ENCODE measurements around the gene ZNF79.
"Not testable (repeated sequence)": the region's sequence is repeated elsewhere in the genome, so short reads cannot be mapped to it uniquely, and the experiment has no call there.

ZNF79 gene

GRCh38 chr9:127458921-127459320 lies 34.7 kb downstream of the ZNF79 start:
- no peak for DNase-seq
- Histone ChIP-seq H3K4me1 (peaks cover 0 to 8% (median 0%) of the 10 kb centered on the region in 4 donors), H3K27me3 (no peaks in the 10 kb centered on the region), H3K9me3 (no peaks in the 10 kb centered on the region), H3K27ac (no peak overlapping the region), H3K4me3 (no peak overlapping the region), H3K36me3 (peaks cover 47 to 89% (median 63%) of the 10 kb centered on the region in 3 donors)
- TF ChIP-seq, protein P1, sequence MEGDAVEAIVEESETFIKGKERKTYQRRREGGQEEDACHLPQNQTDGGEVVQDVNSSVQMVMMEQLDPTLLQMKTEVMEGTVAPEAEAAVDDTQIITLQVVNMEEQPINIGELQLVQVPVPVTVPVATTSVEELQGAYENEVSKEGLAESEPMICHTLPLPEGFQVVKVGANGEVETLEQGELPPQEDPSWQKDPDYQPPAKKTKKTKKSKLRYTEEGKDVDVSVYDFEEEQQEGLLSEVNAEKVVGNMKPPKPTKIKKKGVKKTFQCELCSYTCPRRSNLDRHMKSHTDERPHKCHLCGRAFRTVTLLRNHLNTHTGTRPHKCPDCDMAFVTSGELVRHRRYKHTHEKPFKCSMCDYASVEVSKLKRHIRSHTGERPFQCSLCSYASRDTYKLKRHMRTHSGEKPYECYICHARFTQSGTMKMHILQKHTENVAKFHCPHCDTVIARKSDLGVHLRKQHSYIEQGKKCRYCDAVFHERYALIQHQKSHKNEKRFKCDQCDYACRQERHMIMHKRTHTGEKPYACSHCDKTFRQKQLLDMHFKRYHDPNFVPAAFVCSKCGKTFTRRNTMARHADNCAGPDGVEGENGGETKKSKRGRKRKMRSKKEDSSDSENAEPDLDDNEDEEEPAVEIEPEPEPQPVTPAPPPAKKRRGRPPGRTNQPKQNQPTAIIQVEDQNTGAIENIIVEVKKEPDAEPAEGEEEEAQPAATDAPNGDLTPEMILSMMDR (IDR thresholded peaks at IDR 0.05) = no peak
- intact Hi-C loops (cut with DNase I; ENCODE audit: low total_unique reads) = no loop called here

DNA sequence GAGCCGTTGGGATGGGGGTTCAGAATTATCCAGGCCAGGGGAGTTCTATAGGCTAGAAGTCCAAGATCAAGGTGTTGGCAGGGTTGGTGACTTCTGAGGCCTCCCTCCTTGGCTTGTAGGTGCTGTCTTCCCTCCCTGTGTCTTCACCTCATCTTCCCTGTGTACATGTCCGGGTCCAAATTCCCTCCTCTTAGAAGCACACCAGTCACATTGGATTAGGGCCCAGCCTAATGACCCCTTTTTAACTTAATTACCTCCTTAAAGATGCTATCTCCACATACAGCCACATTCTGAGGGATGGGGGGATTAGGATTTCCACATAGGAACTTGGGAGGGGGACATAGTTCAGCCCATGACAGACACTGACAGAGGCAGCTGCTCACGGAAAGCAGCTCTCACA lies 39.2 kb downstream of the ZNF79 start:
- Histone ChIP-seq H3K27me3 (no peaks in the 10 kb centered on the region), H3K4me1 (peaks cover 0 to 8% (median 0%) of the 10 kb centered on the region in 4 donors), H3K27ac (no peak overlapping the region), H3K4me3 (no peak overlapping the region), H3K36me3 (peaks cover 67 to 91% (median 86%) of the 10 kb centered on the region in 3 donors), H3K9me3 (no peaks in the 10 kb centered on the region)
- intact Hi-C loops (cut with DNase I; ENCODE audit: low total_unique reads) = no loop called here
- DNase-seq = no peak
- TF ChIP-seq, protein P1 (IDR thresholded peaks at IDR 0.05) = no peak

GRCh38 chr9:127463911-127464310 lies 39.7 kb downstream of the ZNF79 start:
- intact Hi-C loops (cut with DNase I; ENCODE audit: low total_unique reads) = no loop called here
- H3K27me3 ChIP-seq = no peaks in the 10 kb centered on the region
- H3K4me1 ChIP-seq = peaks cover 0 to 4% (median 0%) of the 10 kb centered on the region in 4 donors
- TF ChIP-seq, protein P1 (IDR thresholded peaks at IDR 0.05) = no peak
- no peak overlapping the region for H3K27ac ChIP-seq
- H3K9me3 ChIP-seq = no peaks in the 10 kb centered on the region
- peaks cover 68 to 93% (median 89%) of the 10 kb centered on the region in 3 donors for H3K36me3 ChIP-seq
- no peak for DNase-seq
- no peak overlapping the region for H3K4me3 ChIP-seq

DNA sequence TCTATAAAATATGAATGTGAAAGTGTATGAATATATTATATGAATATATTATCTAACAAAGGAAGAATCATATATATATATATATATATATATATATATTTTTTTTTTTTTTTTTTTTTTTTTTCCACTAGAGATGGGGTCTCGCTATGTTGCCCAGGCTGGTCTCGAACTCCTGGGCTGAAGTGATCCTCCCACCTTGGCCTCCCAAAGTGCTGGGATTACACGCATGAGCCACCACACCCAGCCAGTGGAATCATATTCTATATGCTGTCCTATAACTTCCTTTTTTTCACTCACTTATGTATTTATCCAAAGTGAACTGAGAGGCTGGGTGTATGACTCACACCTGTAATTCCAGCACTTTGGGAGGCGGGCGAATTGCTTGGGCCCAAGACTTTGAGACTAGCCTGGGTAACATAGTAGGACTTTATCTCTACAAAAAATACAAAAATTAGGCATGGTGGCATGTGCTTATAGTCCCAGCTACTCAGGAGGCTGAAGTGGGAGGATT lies 42.3 kb downstream of the ZNF79 start:
- H3K27ac ChIP-seq; intact Hi-C loops (cut with DNase I; ENCODE audit: low total_unique reads); DNase-seq; H3K4me1 ChIP-seq; H3K4me3 ChIP-seq; H3K9me3 ChIP-seq; H3K27me3 ChIP-seq: not testable (repeated sequence)
- peaks cover 58 to 89% (median 87%) of the 10 kb centered on the region in 3 donors for H3K36me3 ChIP-seq

- DNase-seq = no peak
- TF ChIP-seq, protein P1 (IDR thresholded peaks at IDR 0.05) = no peak
- Histone ChIP-seq H3K36me3 (peaks cover 47 to 82% (median 77%) of the 10 kb centered on the region in 3 donors), H3K9me3 (no peaks in the 10 kb centered on the region), H3K27ac (no peak overlapping the region), H3K27me3 (no peaks in the 10 kb centered on the region), H3K4me1 (no peaks in the 10 kb centered on the region), H3K4me3 (no peak overlapping the region)
- intact Hi-C loops (cut with DNase I; ENCODE audit: low total_unique reads) = no loop called here
Measured at GRCh38 chr9:127467621-127468020, 43.4 kb downstream of the ZNF79 start.

GRCh38 chr9:127470662-127471061 lies 46.5 kb downstream of the ZNF79 start:
- intact Hi-C loops (cut with DNase I; ENCODE audit: low total_unique reads) = no loop called here
- peaks cover 33 to 82% (median 75%) of the 10 kb centered on the region in 3 donors for H3K36me3 ChIP-seq
- no peak overlapping the region for H3K27ac ChIP-seq
- DNase-seq = no peak
- no peak overlapping the region for H3K4me3 ChIP-seq
- H3K4me1 ChIP-seq = no peaks in the 10 kb centered on the region
- H3K9me3 ChIP-seq = no peaks in the 10 kb centered on the region
- no peaks in the 10 kb centered on the region for H3K27me3 ChIP-seq
- TF ChIP-seq, protein P1 (IDR thresholded peaks at IDR 0.05) = no peak
